PC-9 (cell line): Measurements from ENCODE around the gene HDAC7. TPM values are rescaled to one million over a fixed set of nuclear protein-coding genes. Genes with fewer than 3 reads are reported as not detected.

Experiments used
- BruUV-seq: library from RNA; stranded (reverse); fragments of 400-500 nt; replicated peaks from 2 replicates; lab custom pipeline; 2021; lab: Mats Ljungman, UMichigan
- CTCF ChIA-PET: fragments of 300-600 bp; sonication (Branson Sonifier 250); formaldehyde crosslinking; loops from one replicate; lab custom pipeline; 2022; ENCODE audit warnings: antibody characterized with exemption; lab: Charles Lee
- POLR2A ChIA-PET: fragments of 300-600 bp; sonication (Branson Sonifier 250); formaldehyde crosslinking; loops from one replicate; lab custom pipeline; 2022; ENCODE audit warnings: antibody characterized with exemption; ENCODE audit not compliant: unreplicated experiment; lab: Charles Lee
- DNase-seq, 2 experiments: peaks; one replicate each; pipeline versions ENCODE4 v3.0.0 to v3.0.0-alpha.2; 2015 to 2022; ENCODE audit warnings: mixed read lengths in 1 of 2
- H2AFZ ChIP-seq: fragments of 200-600 bp; sonication (generic); 2 replicates; pipeline ENCODE4 v1.8.1; 2017; ENCODE audit warnings: antibody characterized with exemption
- H3F3A ChIP-seq: fragments of 200-600 bp; sonication (generic); 2 replicates; pipeline ENCODE4 v1.8.1; 2017; ENCODE audit warnings: antibody characterized with exemption, mild to moderate bottlenecking, low read depth; ENCODE audit not compliant: insufficient read depth
- H3K27ac ChIP-seq: fragments of 200-600 bp; sonication (generic); 2 replicates; pipeline ENCODE4 v1.6.1; 2016; ENCODE audit warnings: mixed run types
- H3K27me3 ChIP-seq: fragments of 200-600 bp; sonication (generic); 2 replicates; pipeline ENCODE4 v1.6.1; 2016; ENCODE audit warnings: low read depth, mixed run types; ENCODE audit not compliant: insufficient read depth
- H3K36me3 ChIP-seq: fragments of 200-600 bp; sonication (generic); 2 replicates; pipeline ENCODE4 v1.6.1; 2016; ENCODE audit warnings: low read depth, mixed run types
- H3K4me1 ChIP-seq: fragments of 200-600 bp; sonication (generic); replicated peaks from 2 replicates; pipeline ENCODE4 v1.6.1; 2016; ENCODE audit warnings: mixed run types; ENCODE audit not compliant: insufficient read depth
- H3K4me2 ChIP-seq: fragments of 200-600 bp; sonication (generic); 2 replicates; pipeline ENCODE4 v1.6.1; 2017; ENCODE audit warnings: mixed run types
- H3K4me3 ChIP-seq: fragments of 200-600 bp; sonication (generic); 2 replicates; pipeline ENCODE4 v1.6.1; 2016; ENCODE audit warnings: mixed run types
- H3K79me2 ChIP-seq: fragments of 200-600 bp; sonication (generic); 2 replicates; pipeline ENCODE4 v1.6.1; 2017; ENCODE audit warnings: low read depth, mixed run types
- H3K9me2 ChIP-seq: fragments of 200-600 bp; sonication (generic); 2 replicates; pipeline ENCODE4 v1.8.1; 2017; ENCODE audit warnings: mild to moderate bottlenecking; ENCODE audit not compliant: insufficient read depth
- H3K9me3 ChIP-seq: fragments of 200-600 bp; sonication (generic); 2 replicates; pipeline ENCODE4 v1.8.1; 2016; ENCODE audit warnings: low read depth; ENCODE audit not compliant: insufficient read depth
- H4K20me1 ChIP-seq: fragments of 200-600 bp; sonication (generic); 2 replicates; pipeline ENCODE4 v1.8.1; 2017; ENCODE audit not compliant: insufficient read depth
- EZH2 ChIP-seq: fragments of 200-600 bp; sonication (generic); IDR thresholded peaks from 2 replicates; pipeline ENCODE4 v1.8.0; 2017; ENCODE audit warnings: antibody characterized with exemption, low read depth
- intact Hi-C: fragments of 100-400 bp; cut with micrococcal nuclease; formaldehyde crosslinking; loops from one replicate; pipeline ENCODE4 v1.10.0; 2022; ENCODE audit not compliant: unreplicated experiment
- total RNA-seq: library from RNA; stranded (reverse); gene quantifications from 2 replicates; pipeline ENCODE4 v1.2.3, GENCODE V29; 2021
- TF ChIP-seq, protein P1 (sequence below): fragments of 200-600 bp; sonication (generic); conservative IDR thresholded peaks from 2 replicates; pipeline ENCODE4 v1.6.1; 2017; ENCODE audit warnings: mixed run types, antibody characterized with exemption, mild to moderate bottlenecking, moderate library complexity

Gene HDAC7
- total RNA-seq, 1 experiment from 2014 or later, result 106 TPM

- H3K9me2 ChIP-seq, result no peaks in the 10 kb centered on the region
- H3K79me2 ChIP-seq, result no peaks in the 10 kb centered on the region
- intact Hi-C loops, result loop anchor here (1.0 kb wide), 1 partner anchor 44 kb away; no protein-coding TSS in a partner anchor
- no peak overlapping the region for H3K27ac ChIP-seq
- ChIA-PET POLR2A (no interaction called here), CTCF (no interaction called here)
- no peaks in the 10 kb centered on the region for H4K20me1 ChIP-seq
- no peaks in the 10 kb centered on the region for H3K27me3 ChIP-seq
- no TSS peak for BruUV-seq
- no peaks in the 10 kb centered on the region for H3K4me1 ChIP-seq
- H3K36me3 ChIP-seq, result no peaks in the 10 kb centered on the region
- TF ChIP-seq, protein P1, sequence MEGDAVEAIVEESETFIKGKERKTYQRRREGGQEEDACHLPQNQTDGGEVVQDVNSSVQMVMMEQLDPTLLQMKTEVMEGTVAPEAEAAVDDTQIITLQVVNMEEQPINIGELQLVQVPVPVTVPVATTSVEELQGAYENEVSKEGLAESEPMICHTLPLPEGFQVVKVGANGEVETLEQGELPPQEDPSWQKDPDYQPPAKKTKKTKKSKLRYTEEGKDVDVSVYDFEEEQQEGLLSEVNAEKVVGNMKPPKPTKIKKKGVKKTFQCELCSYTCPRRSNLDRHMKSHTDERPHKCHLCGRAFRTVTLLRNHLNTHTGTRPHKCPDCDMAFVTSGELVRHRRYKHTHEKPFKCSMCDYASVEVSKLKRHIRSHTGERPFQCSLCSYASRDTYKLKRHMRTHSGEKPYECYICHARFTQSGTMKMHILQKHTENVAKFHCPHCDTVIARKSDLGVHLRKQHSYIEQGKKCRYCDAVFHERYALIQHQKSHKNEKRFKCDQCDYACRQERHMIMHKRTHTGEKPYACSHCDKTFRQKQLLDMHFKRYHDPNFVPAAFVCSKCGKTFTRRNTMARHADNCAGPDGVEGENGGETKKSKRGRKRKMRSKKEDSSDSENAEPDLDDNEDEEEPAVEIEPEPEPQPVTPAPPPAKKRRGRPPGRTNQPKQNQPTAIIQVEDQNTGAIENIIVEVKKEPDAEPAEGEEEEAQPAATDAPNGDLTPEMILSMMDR, result no peak
- DNase-seq, result no peak
- no peaks in the 10 kb centered on the region for H3F3A ChIP-seq
- no peak overlapping the region for H3K4me2 ChIP-seq
- H3K4me3 ChIP-seq, result no peak overlapping the region
- H3K9me3 ChIP-seq, result no peaks in the 10 kb centered on the region
- no peak overlapping the region for H2AFZ ChIP-seq
Measured at GRCh38 chr12:47850153-47851084, 30.7 kb upstream of the HDAC7 start.

- ChIA-PET CTCF (interaction anchor here (0.6 kb wide), 2 partner anchors 51 to 851 kb away, joined by 4 to 9 read pairs; no protein-coding TSS in a partner anchor), POLR2A (no interaction called here)
- BruUV-seq, result no TSS peak
- Histone ChIP-seq H3F3A (no peaks in the 10 kb centered on the region), H3K9me3 (no peaks in the 10 kb centered on the region), H2AFZ (no peak overlapping the region), H3K9me2 (no peaks in the 10 kb centered on the region), H3K4me1 (no peaks in the 10 kb centered on the region), H3K4me3 (no peak overlapping the region), H3K27me3 (no peaks in the 10 kb centered on the region), H4K20me1 (no peaks in the 10 kb centered on the region), H3K79me2 (no peaks in the 10 kb centered on the region), H3K36me3 (no peaks in the 10 kb centered on the region), H3K4me2 (no peak overlapping the region), H3K27ac (no peak overlapping the region)
- no peak for DNase-seq
- intact Hi-C loops, result no loop called here
- TF ChIP-seq, protein P1, result no peak
- TF ChIP-seq EZH2, result no peak
Measured at GRCh38 chr12:47849261-47849660, 29.6 kb upstream of the HDAC7 start.

DNA sequence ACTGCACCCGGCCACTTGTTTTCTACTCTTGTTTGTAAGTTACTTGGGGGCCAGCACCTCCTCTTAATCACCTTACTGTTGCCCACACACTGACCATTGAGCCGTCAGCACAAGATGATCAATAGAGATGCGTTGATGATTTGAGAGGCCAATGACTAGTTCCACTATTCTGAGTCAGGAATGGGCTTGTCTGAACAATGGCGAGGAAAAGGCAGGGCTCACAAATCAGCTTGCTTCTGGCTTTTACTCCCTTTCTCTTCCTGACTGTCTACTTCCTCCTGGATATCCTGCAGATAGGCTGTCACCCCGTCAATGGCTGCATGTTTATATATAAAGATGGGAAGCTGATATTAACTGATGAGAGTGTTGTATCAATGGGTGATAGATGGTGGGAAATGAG lies 29.1 kb upstream of the HDAC7 start:
- BruUV-seq, result no TSS peak
- H3K9me3 ChIP-seq, result no peaks in the 10 kb centered on the region
- POLR2A ChIA-PET, result no interaction called here
- no peaks in the 10 kb centered on the region for H3K79me2 ChIP-seq
- no peaks in the 10 kb centered on the region for H3K27me3 ChIP-seq
- no peaks in the 10 kb centered on the region for H3K9me2 ChIP-seq
- TF ChIP-seq, protein P1, result no peak
- no peak for TF ChIP-seq EZH2
- H2AFZ ChIP-seq, result no peak overlapping the region
- no peaks in the 10 kb centered on the region for H3F3A ChIP-seq
- no peaks in the 10 kb centered on the region for H3K4me1 ChIP-seq
- CTCF ChIA-PET, result interaction anchor here (0.6 kb wide), 2 partner anchors 51 to 851 kb away, joined by 4 to 9 read pairs; no protein-coding TSS in a partner anchor
- H3K4me3 ChIP-seq, result no peak overlapping the region
- intact Hi-C loops, result no loop called here
- H4K20me1 ChIP-seq, result no peaks in the 10 kb centered on the region
- no peak for DNase-seq
- no peak overlapping the region for H3K4me2 ChIP-seq
- no peaks in the 10 kb centered on the region for H3K36me3 ChIP-seq
- H3K27ac ChIP-seq, result no peak overlapping the region
